Activated CD8-positive, alpha-beta memory T cell treated with anti-CD3 and anti-CD28 coated beads, Interleukin-2, amount 50 U/mL, for 1 hour (primary cell): ENCODE results near the gene SIK3.

Source experiments
- DNase-seq: peaks from one replicate; pipeline ENCODE4 v3.0.0-alpha.2; 2020; ENCODE audit errors: extremely low read depth

Gene SIK3

GRCh38 chr11:116866804-116867455 is 231.3 kb downstream of the SIK3 start:
- no peak for DNase-seq

GRCh38 chr11:116865696-116866095 is 232.5 kb downstream of the SIK3 start:
- no peak for DNase-seq

- no peak for DNase-seq
Observed at GRCh38 chr11:116864531-116864930, 233.7 kb downstream of the SIK3 start.

GRCh38 chr11:116862951-116863350 is 235.3 kb downstream of the SIK3 start:
- DNase-seq, result no peak

DNA sequence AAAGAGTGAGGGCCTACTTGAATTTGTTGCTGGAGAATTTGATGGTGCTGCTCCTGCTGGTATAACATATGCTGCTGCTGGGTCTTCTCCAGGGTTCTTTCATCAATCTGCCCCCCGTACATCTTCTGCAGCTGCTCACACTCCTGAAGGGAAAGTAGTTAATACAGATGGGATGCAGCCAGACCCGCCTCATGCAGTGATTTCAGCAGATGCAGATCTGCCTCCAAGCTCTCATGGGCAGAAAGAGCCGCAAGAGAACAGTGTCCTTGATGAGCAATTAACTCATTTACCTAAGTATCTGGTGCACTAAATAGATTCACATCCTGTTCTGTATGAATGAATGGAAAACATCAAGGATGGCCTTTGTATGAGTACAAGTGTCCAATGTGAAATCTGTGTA is 236.0 kb downstream of the SIK3 start:
- no peak for DNase-seq

DNA sequence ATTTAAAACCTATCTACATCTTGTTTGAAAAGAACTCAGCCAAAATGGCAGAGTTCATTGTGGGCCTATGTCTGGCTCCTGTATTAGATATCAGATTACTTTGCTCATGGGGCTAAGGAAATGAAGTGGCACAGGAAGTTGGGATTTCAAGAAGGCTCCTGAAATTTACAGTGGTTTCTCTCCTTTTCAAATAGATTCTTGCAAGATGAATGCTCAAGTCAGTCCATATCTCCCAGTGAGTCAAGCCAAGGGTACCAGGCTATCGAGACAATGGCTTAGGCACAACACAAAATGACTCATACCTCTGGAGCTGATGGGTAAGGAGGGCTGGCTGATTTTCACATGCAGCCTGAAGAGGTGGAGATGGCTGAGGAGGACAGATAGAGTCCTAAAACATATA is 236.7 kb downstream of the SIK3 start:
- DNase-seq, result no peak

DNA sequence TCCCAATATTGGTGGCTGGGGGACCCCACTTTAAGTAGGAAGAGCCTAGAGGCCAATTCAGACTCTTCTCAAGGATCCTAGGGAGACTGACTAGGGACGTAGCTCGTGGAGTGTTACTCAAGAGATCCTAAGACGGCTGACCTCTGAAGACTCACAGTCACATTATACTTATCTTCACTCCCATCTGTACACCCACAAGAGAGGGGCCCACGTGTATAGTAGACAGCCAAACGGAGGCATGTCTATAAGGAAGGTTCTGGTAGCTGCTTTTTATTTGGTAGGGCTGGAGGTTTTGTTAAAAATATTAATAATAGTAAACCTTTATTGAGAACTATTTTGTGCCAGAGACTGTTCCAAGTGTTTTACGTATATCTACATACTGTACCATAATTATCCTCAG is 237.9 kb downstream of the SIK3 start:
- no peak for DNase-seq

- DNase-seq, result no peak
Observed at GRCh38 chr11:116859175-116859574, 239.1 kb downstream of the SIK3 start.

- no peak for DNase-seq
Observed at GRCh38 chr11:116857936-116858335, 240.3 kb downstream of the SIK3 start.

DNA sequence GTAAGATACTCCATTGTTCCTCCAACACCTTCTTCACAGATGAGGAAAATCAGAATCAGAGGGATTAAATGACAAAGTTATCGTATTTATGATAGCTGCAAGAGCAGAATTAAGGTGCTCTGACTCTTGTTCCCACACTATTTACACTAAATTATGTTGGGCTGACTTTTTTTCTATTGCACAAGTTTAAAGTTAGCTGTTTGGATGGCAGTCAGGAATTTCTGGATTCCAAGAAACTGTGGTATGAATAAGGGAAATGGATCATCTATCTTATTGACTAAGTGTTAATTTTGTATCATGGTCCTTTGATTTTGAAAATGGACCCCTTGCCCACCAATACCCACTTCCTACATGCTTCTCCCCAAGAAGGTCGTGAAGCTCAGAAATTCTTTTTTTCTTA is 240.9 kb downstream of the SIK3 start:
- DNase-seq, result no peak

DNA sequence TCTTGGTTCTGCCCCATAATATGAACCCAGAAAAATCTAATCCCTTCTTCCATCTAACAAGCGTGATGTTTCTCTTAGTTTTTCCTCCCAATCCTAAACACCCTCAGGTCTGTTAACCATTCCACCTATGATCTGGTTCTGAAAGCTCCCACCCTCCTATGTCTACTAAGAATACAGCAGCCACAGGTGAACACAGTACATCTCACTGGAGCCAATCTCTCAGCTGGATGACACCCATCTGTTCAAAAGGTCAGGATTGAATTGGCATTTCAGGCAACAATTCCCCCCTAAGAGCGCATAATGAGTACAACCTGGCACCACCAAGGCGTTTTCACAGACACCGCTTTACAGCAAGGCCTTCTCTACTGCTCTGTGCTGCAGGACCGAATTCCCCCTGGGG is 241.8 kb downstream of the SIK3 start:
- DNase-seq, result no peak

DNA sequence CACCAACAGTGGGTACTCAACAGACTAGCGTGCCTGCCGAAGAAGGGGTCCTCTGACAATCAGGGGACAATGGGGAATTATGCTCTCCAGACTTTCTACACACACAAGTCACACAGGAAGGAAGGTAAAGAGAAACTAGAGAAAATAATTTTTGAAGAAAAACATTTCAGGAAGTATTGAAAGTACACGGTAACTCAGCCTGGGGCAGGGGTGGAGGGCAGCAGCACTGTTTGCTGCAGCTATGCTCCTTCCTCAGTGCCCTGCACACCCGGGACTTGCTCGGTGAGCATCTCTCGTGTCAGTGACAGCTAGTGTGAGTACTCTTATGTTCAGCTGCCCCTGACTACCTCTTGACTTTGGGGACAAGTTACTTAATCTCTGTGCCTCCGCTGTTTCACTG is 242.8 kb downstream of the SIK3 start:
- no peak for DNase-seq

- DNase-seq, result peak; percentile 40
Observed at GRCh38 chr11:116853461-116854073, 244.7 kb downstream of the SIK3 start.

- DNase-seq, result no peak
Observed at GRCh38 chr11:116852261-116853031, 245.8 kb downstream of the SIK3 start.

- no peak for DNase-seq
Observed at GRCh38 chr11:116851626-116852025, 246.6 kb downstream of the SIK3 start.

DNA sequence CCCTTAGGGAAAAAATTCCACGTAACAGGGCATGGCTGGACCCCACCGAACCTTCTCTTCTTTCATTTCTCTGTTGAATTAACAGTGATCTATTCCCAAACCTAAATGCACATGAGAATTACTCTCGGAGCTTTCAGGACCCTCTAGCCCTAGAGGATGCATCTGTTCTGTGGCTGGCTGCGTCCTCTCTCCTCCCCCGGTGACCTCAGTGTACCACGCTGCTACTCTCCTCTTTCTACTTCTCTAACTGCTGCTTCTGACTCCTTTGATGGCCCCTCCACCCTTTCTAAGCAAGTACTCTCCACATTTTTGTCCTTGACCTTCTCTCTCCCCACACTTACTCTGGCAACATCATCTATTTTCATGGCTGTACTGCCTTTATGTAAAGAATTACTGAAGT is 248.7 kb downstream of the SIK3 start:
- no peak for DNase-seq

GRCh38 chr11:116849060-116849459 is 249.2 kb downstream of the SIK3 start:
- DNase-seq, result no peak

DNA sequence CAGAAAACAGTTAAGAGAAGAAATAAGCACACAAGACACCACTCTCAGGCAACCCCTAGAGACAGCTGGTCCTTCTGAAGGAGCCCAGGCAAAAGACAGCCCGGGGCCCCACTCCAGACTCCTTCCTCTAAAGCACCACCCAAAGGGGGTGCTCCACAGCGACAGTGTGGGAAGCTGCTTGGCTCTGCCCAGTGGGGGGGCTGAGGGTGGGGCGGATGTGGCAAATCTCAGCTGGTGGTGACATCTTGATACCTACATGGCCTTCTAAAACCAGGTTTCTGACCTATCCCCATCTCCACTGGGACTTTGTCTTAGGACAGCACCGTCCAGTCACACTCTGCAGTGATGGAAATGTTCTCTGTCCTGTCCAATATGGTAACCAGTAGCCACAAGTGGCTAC is 250.6 kb downstream of the SIK3 start:
- DNase-seq, result no peak

GRCh38 chr11:116844722-116845121 is 253.5 kb downstream of the SIK3 start:
- DNase-seq, result no peak

- no peak for DNase-seq
Observed at GRCh38 chr11:116843661-116844060, 254.6 kb downstream of the SIK3 start.

- no peak for DNase-seq
Observed at GRCh38 chr11:116842909-116843308, 255.3 kb downstream of the SIK3 start.

DNA sequence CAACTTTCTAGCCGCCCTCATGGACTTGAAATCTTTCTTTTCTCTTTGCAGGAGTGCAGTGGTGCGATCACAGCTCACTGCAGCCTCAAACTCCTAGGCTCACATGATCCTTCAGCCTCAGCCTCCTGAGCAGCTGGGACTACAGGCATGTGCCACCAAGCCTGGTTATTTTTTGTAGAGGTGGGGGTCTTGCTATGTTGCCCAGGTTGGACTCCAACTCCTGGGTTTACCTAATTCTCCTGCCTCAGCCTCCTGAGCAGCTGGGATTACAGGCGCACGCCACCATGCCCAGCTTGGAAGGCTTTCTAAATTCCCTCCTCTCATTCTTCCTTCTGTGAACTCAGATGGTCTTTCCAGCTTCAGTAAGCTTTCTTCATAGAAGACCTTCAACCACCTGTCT is 256.1 kb downstream of the SIK3 start:
- no peak for DNase-seq

GRCh38 chr11:116840746-116841296 is 257.4 kb downstream of the SIK3 start:
- no peak for DNase-seq
